NCI-H2171 (cell line): ENCODE data around the gene CDK5.
"Not testable (repeated sequence)": the region's sequence is repeated elsewhere in the genome, so short reads cannot be mapped to it uniquely, and the experiment has no call there.

ENCODE experiments used
- DNase-seq: peaks from one replicate; lab custom pipeline; 2025; lab: John Stamatoyannopoulos, UW

CDK5 gene

GRCh38 chr7:151033864-151034249, 23.8 kb downstream of the CDK5 start:
- DNase-seq: no peak

- no peak for DNase-seq
These were observed 24.5 kb downstream of the CDK5 start for GRCh38 chr7:151032936-151033863.

- no peak for DNase-seq
These were observed 26.7 kb downstream of the CDK5 start for GRCh38 chr7:151031011-151031410.

- no peak for DNase-seq
These were observed 28.7 kb downstream of the CDK5 start for GRCh38 chr7:151028948-151029501.

GRCh38 chr7:151028131-151028947, 29.4 kb downstream of the CDK5 start, which contains the start of gene ABCB8:
TSS of gene ABCB8 (plus strand) at chr7:151028450. CDS start at chr7:151028516, 66 bp downstream.
- DNase-seq: peak; percentile 96

- not testable (repeated sequence) for DNase-seq
These were observed 30.0 kb downstream of the CDK5 start for GRCh38 chr7:151027728-151028130.

GRCh38 chr7:151026771-151027727, 30.6 kb downstream of the CDK5 start:
- not testable (repeated sequence) for DNase-seq

- DNase-seq: no peak
These were observed 31.6 kb downstream of the CDK5 start for GRCh38 chr7:151025924-151026671.

GRCh38 chr7:151024435-151025056, 33.2 kb downstream of the CDK5 start, which contains the start of gene ATG9B:
TSS of gene ATG9B (minus strand) at chr7:151024494. CDS start at chr7:151024423, 71 bp downstream.
- no peak for DNase-seq

GRCh38 chr7:151023232-151023631, 34.5 kb downstream of the CDK5 start:
- peak; percentile 43 for DNase-seq

- no peak for DNase-seq
These were observed 37.5 kb downstream of the CDK5 start for GRCh38 chr7:151020231-151020630.

- no peak for DNase-seq
These were observed 38.6 kb downstream of the CDK5 start for GRCh38 chr7:151019130-151019447.

GRCh38 chr7:151018421-151019129, 39.1 kb downstream of the CDK5 start:
- no peak for DNase-seq

- peak; percentile 38 for DNase-seq
These were observed 39.7 kb downstream of the CDK5 start for GRCh38 chr7:151017953-151018420.

- no peak for DNase-seq
These were observed 40.2 kb downstream of the CDK5 start for GRCh38 chr7:151017370-151017952.

- DNase-seq: no peak
These were observed 40.8 kb downstream of the CDK5 start for GRCh38 chr7:151016942-151017341.

GRCh38 chr7:151016505-151016904, 41.2 kb downstream of the CDK5 start:
- DNase-seq: no peak

- no peak for DNase-seq
These were observed 41.7 kb downstream of the CDK5 start for GRCh38 chr7:151015967-151016366.

GRCh38 chr7:151014950-151015349, 42.7 kb downstream of the CDK5 start:
- DNase-seq: no peak
